GM21723 (cell line): Measurements from ENCODE around the gene CADPS.

Experiments used
- ATAC-seq: cut with Tn5 transposase; IDR thresholded peaks from one replicate; pipeline ENCODE4 v1.9.1; 2021; ENCODE audit warnings: mild to moderate bottlenecking, moderate library complexity; ENCODE audit not compliant: unreplicated experiment

CADPS gene

DNA sequence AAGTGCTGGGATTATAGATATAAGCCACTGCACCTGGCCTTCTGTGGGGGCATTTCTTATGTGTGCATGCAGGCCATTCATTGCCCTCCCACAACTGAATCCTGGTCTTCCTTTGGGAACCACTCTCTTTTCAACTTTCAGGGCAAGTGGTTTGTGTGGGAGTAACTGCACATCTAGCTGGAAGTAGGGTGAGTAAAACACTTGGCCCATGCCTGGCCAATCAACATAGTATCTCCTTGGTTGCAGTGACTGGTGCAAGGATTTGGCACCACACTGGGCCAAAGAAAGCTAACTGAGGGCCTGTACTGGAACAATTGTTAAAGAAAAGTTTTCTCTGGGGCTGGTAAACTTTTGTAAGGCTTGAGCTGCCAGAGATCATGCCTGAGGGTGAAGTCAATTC lies 312.6 kb downstream of the CADPS start:
- ATAC-seq, result no peak

DNA sequence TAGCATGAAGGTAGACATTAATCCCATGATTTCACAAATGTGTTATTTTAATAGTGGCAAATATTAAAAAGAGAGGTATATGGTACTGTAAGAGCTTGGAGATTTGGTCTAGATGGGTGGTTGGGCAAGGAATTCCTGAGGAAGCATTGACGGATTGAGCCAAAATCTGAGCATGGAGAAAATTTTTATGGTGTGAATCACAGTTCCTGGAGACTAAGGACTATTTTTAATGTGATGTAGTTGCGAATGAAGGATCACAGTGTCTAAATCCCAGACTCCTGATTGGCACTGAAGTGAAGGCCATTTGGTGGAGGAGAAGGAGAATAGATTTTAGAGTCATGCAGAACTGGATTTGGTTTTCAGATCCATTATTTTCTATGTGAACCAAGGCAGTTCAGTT lies 313.2 kb downstream of the CADPS start:
- ATAC-seq, result no peak

DNA sequence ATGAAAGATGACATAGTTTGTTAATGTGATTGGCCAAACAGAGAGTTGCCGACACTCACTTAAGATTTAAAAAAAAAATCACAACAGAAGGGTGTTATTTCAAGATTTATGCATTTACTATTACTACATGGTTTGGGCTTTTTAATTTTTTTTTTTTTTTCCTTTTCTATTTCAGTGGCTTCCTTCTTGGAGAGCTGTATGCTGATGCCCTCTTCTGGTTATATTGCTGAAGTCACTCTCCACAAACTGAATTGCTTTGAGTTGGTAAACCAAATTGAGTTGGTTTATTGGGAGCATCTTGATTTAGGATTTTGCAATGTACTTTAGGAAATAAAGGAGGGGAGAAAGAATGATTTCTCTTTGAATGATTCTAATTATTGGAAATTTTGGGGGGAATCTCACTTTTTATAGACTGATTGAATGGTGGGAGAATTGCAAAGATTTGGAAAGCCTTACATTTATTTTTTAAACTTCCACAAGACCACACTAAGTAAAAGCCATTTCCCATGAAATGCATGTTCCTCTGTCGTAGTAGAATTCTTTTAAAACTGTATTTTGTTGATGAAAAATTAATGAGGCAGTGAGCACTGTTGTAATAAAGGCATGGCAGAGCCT lies 315.3 kb downstream of the CADPS start:
- ATAC-seq, result no peak

DNA sequence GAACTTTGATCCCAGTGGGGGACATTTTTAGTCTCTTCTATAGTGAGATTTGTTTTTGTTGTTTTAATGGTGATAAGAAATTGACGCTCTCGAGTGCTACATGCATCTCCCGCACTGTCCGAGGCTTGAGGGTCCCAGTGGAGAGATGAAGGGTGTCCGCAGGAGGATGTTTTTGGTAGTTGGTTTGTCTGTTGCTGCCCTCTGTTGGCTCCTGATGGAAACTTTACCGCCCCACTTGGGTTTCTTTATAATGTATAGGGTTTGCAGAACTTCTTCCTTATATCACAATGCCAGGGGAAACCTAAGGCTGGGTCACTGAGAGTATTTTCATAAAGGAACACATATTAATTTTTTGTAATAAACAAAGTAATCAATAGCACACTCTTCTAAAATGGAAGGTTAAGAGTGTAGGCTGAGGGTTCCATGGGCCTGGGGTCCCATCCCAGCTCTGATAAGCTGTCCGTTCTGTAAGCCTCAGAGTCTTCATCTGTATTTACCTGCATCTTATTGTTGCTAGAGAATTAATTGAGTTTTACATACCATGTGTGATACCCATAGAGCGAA lies 316.6 kb downstream of the CADPS start:
- ATAC-seq, result peak; percentile 51

DNA sequence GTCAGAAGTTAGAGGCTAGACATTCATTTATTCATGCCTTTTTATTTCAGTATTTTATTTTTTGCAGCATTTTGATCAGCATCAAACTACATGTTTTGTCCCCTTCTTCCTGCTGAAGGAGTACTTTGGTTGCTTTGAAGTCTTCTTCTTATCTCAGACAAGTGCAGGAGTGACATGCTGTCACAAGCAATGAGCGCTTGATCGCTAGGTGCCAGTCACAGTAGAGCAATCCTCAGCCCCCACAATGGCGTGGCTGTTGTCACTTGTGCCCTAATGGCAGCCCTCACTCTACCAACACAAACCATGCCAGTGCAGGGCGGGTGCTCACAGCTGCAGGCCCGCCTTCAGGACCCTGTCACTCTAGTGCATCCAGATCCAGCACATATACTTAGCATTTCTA lies 317.2 kb downstream of the CADPS start:
- no peak for ATAC-seq

DNA sequence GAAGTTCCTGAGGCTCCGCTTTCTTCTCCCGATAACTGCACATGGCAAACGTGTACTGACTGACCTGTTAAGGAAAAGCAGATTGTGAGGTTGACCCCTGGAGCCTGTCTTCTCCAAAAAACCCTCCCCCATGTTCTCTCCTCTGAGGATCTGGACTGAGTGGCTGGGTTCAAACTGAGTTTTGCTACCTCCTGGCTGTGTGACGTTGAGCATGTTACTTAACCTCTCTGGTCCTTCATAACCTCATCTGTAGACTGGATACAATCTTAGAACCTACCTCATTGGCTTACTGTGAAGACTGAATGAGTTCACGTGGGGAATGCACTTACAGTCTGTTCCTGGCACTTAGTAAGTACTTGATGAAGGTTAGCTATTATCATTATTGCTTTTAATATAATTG lies 317.8 kb downstream of the CADPS start:
- ATAC-seq, result no peak

DNA sequence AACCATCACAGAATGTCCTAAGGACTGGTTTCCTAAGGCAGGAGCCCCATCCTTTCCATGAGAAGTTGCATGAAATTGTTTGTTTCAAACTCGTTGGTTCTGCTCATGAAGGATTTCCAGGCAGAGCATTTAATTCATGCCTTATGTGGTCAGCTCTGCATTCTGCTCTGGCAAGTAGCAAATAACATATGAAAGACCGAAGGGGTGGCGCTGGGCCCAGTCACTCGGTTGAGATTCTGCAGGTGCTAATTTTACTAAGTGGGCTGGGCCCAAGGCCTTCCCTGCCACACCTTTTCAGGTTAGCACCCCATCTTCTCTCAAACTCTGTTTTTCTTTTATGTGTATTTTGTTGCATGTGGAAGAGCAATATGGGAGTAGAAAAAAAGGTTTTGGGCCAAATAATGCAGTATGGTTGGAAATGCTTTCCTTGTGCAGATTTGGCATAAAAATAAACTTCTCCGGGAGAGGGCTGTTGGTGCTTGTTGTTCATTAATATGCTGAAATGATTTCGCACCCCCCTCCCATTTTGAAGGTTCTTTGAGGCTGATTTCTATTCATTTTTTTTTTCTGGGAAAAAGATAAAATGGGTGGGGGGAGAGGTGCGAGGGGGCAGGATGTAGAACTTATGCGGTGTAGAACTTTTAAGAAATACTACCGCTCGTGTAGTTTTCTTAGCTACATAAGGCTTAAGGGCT lies 318.9 kb downstream of the CADPS start:
- ATAC-seq, result no peak

DNA sequence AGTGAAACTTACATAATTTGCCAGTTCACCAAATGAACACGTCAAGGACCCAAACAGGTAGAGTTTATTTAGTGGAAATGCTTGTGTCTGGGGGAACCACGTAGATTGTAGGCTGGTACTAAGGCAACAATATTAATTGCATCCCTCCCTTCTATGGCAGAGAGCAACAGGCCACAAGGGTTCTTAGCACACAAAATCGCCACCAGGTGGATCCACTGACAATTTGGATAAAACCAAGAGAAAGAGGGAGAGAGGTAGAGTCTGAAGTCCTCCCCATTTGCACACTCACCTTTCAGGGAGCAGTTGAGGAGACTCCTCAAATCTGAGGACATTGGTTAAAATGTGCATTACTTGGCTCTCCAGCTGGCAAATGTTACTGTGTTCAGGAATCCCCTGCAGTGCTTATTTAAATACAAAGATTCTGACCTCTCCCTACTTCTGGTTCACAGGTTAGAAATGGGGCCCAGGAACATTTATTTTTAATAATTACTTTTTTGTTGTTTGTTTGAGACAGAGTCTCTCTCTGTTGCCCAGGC lies 320.9 kb downstream of the CADPS start:
- ATAC-seq, result no peak

DNA sequence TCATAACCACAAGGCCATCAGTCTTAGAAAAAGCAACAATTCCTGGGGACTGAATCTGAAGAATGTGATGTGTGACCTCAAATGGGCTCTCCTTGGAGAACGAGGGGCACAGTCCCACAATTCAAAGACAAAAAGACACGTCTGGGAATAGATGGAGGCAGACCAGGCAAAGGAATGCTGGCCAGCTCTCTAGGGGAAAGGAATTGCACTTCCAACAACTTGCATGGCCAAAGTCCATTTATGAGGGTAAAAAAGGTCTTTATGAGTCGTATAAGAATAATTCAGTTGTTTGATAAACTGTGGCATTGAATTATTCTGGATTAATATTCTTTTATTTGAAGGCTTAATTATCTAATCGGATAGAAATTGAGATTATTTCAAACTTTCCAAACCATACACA lies 321.4 kb downstream of the CADPS start:
- ATAC-seq, result no peak

DNA sequence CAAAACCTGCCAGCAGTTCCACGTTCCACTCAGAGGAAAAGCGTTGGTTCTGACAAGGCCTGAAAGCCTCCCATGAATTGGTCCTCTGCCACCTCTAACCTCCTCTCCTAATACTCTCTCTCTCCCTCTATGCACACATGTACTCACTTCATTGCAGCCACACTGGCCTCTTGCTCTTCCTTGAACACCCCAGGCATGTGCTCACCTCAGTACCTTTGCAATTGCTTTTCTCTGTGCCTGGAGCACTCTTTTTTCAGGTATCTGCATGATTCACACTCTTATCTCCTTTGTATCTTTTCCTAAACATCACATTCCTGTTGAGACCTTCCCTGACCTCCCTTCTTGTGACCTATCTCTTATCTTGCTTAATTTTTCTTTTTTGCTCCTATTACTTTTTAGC lies 323.7 kb downstream of the CADPS start:
- ATAC-seq, result no peak

DNA sequence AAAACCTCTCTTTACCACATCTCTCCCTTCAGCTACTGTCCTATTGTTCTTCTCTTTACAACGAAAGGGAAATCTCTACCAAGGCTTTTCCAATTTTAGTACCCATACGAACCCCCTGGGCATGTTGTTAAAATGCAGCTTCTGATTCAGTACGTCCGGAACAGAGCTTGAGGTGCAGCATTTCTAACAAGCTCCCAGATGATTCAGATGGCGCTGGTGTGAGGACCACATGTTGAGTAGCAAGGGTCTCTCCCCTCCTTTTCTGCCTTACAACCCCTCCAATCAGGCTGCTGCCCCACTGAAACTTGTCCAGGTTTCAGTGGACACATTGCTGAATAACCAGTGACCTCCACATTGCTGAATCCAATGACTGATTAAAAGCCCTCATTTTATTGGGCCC lies 324.8 kb downstream of the CADPS start:
- ATAC-seq, result no peak

DNA sequence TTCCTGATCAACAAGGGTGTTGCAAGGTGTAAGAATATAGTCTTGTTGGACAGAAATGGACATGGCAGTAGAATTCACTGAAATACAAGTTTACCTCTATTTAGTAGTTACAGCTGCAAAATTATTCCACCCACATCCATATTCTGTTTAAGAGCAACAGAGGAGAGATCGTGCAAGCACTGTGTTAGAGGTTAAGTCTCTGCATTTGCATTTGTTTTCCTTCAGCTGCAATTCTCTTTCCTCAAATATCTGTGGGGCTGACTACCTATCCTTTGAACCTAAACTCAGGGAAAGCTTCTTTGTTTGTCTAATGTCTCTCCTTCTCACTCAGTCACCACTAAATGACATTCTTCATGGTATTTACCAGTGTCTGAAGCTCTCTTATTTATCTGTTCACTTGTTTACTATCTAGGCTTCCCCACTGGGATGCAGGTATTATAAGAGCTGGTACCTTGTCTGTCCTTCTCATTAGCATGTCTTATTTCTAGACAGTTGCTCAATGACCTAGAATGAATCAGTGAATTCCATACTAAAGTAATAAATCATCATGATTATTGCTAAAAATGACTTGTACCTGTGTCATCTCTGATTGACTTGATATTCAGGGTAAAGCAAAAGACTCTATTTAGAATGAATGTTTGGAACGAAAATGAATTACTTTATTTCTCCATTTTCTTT lies 326.5 kb downstream of the CADPS start:
- no peak for ATAC-seq

DNA sequence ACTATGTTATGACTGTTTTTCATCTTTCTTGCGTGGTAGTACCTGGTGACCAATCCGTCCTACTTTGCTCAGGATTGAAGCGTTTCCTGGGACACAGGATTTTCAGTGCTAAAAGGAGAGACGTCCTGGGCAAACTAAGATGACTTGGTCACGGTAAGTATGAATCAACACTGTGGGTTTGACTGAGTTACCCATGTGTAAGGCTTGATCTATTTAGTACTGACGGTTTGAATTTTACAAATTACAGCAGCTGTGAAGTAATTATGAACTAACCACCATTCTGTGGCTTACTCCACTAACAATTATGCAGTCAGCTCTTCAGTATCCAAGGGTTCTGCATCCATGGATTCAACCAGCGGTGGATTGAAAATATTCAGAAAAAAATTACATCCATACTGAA lies 328.9 kb downstream of the CADPS start:
- no peak for ATAC-seq

DNA sequence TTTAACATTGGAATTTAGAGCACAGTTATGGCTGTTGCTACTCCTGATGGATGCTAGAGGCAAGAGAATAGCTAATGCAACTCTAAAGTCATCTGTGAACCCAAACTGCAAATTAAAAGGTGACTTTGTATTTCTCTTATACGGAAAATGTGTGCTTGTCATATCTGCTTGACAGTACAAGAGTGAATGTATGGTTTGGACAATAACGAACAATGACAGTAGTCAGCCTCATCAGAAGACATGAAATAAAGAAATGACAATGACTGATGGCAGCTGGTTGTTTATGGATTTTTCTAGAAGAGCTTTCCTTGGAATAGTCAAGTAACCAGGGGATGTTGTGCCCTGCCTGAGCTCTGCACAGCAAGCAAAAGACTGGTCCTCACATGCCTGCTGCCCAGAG lies 333.0 kb downstream of the CADPS start:
- ATAC-seq, result no peak

DNA sequence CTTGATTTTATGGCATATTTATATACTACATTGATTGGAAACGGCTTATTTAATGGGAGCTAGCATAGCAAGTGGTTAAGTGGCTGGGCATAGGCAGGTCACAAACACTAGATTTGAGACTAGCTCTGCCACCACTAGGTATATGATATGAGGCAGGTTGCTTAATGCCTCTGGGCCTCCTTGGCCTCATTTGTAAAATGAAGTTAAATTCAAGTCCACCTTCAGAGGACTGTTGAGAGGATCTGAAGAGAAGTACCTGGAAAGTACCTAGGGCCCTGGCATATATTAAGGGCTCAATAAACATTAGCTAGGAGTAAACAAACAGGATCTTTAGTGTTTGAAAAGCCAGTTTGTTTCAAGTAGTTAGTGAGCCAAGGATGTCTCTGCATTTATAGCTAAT lies 335.5 kb downstream of the CADPS start:
- no peak for ATAC-seq

DNA sequence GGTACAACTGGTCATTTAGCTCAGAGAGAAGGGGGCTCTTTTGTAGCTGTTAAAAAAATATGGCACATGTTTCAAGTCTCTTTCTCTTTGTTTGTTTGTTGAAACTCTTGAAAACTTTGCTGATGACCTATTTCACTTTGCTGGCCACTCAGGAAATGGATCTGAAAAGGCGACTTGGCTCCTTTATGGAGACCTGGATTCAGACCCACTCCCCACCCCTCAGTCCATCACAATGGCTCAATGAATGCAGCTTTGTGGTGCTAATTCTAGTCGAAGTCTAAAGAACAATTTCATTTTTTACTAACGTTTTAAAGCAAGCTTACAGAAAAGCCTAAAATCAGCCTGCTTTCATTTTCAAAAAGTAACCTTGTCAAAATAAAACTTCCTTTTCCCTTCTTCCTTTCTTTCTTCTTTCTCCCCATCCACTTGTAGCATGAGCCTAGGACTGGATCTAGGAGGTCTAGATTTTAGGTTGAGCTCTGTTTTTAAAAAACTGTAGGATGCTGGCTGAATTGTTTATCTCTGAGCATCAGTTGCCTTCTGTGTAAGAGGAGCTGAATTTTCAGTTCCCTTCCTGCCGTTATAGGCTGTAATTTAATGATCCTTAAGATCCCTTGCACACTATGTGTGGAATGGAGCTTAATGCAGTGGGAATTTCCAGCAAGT lies 336.4 kb downstream of the CADPS start:
- ATAC-seq, result no peak

DNA sequence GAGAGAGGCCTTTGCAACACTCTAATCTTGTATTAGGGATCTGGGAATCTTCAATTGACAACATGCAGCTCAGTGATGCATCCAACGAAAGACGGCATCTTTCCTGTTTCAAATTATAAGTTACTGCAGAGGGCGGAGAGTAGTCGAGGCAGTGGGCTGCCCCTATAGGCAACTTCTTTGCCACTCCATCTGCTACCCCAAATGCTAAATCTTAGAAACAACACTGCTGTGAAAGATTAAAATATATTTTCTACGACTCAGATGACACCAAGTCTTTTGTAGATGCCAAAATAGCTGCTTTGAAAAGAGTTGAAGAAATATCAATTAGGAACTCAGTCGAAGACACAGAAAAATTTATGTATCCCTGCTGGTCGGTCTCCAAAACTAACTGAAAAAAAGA lies 340.9 kb downstream of the CADPS start:
- ATAC-seq, result no peak

DNA sequence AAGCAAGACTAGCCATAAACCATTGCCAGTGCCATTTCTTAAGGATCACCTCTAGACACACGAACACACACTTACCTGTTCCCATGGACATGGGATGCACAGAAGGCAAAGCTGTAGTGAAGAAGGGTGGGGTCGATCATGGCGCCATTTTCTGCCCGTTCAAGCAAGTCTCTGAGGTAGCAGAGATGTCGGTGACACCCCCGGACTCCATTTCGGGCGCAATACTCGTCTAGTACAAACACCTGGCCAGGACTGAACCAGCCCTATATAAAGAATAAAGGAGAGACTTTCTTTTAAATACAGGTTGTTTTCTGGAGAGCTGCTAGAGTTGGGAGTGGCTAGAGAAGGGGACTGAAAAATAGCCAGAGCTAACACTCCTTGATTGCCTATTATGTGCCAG lies 342.4 kb downstream of the CADPS start:
- no peak for ATAC-seq

DNA sequence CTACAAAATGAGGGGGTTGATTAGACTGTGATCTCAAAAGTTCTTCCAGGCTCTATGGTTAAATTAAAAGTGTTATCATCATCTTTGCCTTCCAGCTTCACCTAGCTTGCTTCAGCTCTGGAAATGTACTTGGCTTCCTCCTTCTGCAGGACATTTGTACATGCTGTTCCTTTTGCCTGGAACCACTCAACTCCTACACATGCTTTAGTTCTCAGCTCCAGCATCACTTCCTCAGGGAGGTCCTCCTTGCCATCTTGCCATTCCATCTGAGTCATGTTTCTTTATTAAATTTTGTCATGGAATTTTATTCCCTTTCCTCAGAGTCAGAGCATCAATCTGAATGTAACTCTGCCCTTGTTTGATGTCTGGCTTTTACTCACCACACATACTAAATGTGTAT lies 343.2 kb downstream of the CADPS start:
- ATAC-seq, result no peak

DNA sequence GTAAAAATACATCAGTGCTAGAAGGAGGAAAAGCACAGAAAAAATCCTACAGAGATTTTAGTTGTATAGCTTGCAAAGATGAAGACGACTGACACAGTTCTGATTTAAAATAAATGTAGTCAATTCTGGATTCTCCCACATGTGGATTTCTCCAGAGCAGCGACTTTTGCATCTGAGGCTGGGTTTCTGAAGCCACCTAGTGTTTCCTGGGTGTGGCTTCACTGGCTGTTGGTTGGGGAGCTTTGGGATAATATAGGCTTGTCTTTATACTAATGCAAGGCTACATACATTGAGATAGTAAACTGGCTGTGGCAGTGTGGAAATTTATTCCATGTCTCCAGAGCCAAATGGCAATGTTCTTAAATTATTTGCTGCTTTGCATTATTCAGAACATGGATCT lies 343.7 kb downstream of the CADPS start:
- ATAC-seq, result no peak

DNA sequence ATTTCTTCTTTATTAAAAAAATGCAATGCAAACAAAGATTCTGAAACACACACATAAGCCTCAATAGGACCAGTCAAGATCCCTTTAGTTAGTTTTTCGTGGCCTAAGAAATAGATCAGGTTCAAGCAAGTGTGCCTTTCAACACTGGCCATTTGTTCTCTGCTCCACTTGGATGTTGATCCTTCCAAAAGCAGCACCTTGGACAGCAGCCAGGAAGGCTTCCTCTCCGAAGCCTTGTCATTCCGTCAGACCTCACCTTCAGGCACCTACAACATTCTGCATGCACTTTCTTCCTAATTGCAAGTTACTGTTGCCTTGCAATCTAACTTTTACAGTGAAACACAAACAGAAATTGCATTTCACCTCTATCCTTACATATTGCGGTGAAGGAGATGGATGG lies 346.0 kb downstream of the CADPS start:
- no peak for ATAC-seq
